ENCODE results near the gene RETN.

DNA sequence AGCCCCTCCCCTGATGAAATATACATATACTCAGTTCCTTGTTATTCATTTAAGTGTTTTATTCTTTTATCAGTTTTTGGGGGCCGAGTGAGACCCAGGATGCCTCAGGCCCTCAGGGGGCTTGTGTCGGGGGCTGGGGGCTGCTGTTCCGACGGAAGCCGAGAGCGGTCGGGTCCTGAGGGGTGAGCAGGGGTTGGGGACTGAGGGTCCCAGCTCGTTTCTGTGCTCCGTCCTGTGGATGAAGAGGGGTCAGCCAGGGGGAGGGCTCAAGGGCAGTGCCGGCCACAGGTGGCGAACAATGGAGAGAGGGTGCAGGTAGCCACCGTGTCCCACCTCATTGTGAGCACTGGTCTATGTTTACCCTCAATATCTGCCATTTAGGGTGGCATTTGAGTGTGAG lies 37.3 kb upstream of the RETN start:
- TF ChIP-seq CTCF (conservative IDR thresholded peaks at IDR 0.05; ENCODE audit: low read depth, low read length) (no peak), EZH2 (IDR thresholded peaks at IDR 0.05; ENCODE audit: borderline replicate concordance, low read depth, low read length, poor library complexity, severe bottlenecking) (no peak)

Measured in A673 (cell line).